Stomach (tissue), 9 donors: ENCODE data around the gene TMEM219. TPM values are rescaled to one million over a fixed set of nuclear protein-coding genes. Genes with fewer than 3 reads are reported as not detected.
A peak's percentile ranks its signal among the peaks of the same experiment; 100 is the strongest.

Experiments used
- DNase-seq, 2 donors: peaks; one replicate each; pipeline versions ENCODE4 v3.0.0 to v3.0.0-alpha.2; 2013 to 2019
- H3K27ac ChIP-seq, 5 donors: fragments of 200-600 bp in 4 of 5; sonication (generic) in 4 of 5; one replicate each; pipeline ENCODE4 v1.5.1; 2013 to 2019; ENCODE audit warnings: mild to moderate bottlenecking in 1 of 5, moderate library complexity in 1 of 5
- H3K27me3 ChIP-seq, 3 donors: fragments of 200-600 bp; sonication (generic); one replicate each; pipeline ENCODE4 v1.5.1; 2017 to 2019; ENCODE audit warnings: mixed run types in 1 of 3
- H3K36me3 ChIP-seq, 4 donors: fragments of 200-600 bp; sonication (generic); 1 replicate in 3 of 4; 2 replicates in 1 of 4; pipeline ENCODE4 v1.5.1; 2016 to 2019
- H3K4me1 ChIP-seq, 4 donors: fragments of 200-600 bp; sonication (generic); one replicate each; pipeline ENCODE4 v1.5.1; 2016 to 2019
- H3K4me3 ChIP-seq, 4 donors: fragments of 200-600 bp; sonication (generic) in 3 of 4; one replicate each; pipeline ENCODE4 v1.5.1; 2016 to 2019; ENCODE audit warnings: mild to moderate bottlenecking in 1 of 4
- H3K9me3 ChIP-seq, 4 donors: fragments of 200-600 bp; sonication (generic); one replicate each; pipeline ENCODE4 v1.5.1; 2016 to 2019
- EP300 ChIP-seq: sonication (generic); formaldehyde crosslinking; IDR thresholded peaks from one replicate; pipeline ENCODE4 v1.6.1; 2017; ENCODE audit warnings: antibody characterized with exemption
- POLR2A ChIP-seq, 4 donors: fragments of 450-650 bp; IDR thresholded peaks; one replicate each; pipeline ENCODE4 v1.6.1; 2016; ENCODE audit warnings: antibody characterized with exemption in 4 of 4, control low read depth in 2 of 4, mild to moderate bottlenecking in 1 of 4, moderate library complexity in 1 of 4
- POLR2AphosphoS5 ChIP-seq, 3 donors: sonication (generic); formaldehyde crosslinking; IDR thresholded peaks; one replicate each; pipeline ENCODE4 v1.6.1; 2016; ENCODE audit warnings: antibody characterized with exemption in 3 of 3
- WGBS, 5 donors: extraction: QIAGEN DNeasy Blood & Tissue Kit in 3 of 5; methylation state at CpG; one replicate each; pipeline versions ENCODE4 v1.1.5 to v1.1.7; 2013 to 2018; 5-methylcytosine and 5-hydroxymethylcytosine counted together
- intact Hi-C: fragments of 100-400 bp; cut with DNase I; formaldehyde crosslinking; loops from one replicate; pipeline ENCODE4 v1.15.1; 2023; ENCODE audit warnings: low total_unique reads
- polyA plus RNA-seq, 3 donors: library from polyadenylated mRNA; stranded (reverse); fragments of 200-250 nt; gene quantifications; one replicate each; pipeline ENCODE4 v1.2.3, GENCODE V29; 2013
- total RNA-seq, 5 donors: library from RNA; depleted of rRNA; stranded (reverse); fragments of >200 nt; gene quantifications; one replicate each; pipeline versions ENCODE4 v1.1.0 to v1.2.3, GENCODE V29; 2014 to 2016
- TF ChIP-seq, protein P1 (sequence below), 7 experiments: fragments of 450-650 bp in 4 of 7; fragments of 200-600 bp in 3 of 7; sonication (generic) in 3 of 7; IDR thresholded peaks; one replicate each; pipeline ENCODE4 v1.5.1; 2016 to 2019; ENCODE audit warnings: antibody characterized with exemption in 7 of 7, control low read depth in 2 of 7, mild to moderate bottlenecking in 1 of 7
- donor health status: healthy with polysubstance abuse.
- donor health status: Bipolar disorder and iron deficiency.
- donor health status: healthy.

TMEM219 gene
- total and polyA plus RNA-seq, 8 donors = 32.1 to 286 (median 139) TPM

DNA sequence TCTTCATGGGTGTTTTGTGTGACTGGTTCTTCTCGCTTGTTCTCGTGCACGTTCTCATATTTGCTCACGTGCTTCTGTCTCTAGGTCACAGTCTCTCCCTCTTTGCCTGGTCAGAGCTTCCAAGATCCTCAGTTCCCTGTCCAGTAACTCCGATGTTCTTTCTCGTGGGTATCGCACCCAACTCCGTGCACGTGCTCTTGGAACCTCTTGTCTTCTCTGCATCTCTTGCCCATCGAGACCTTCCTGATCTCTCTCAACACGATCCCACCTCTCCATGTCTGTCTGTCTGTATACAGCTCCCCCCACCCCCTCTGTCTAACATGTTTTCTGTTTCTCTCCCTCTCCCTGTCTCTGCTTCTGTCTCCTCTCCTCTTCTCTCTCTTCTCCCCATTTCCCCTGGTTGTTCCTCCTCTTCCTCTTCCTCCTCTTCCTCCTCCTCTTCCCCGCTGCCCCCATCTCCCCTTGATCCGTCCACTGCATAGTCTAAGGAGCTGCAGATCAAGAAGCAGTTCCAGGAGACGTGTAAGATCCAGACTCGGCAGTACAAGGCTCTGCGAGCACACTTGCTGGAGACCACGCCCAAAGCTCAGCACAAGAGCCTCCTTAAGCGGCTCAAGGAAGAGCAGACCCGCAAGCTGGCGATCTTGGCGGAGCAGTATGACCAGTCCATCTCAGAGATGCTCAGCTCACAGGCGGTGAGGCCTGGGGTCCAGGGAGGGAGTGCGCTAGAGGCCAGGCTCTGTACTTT, 27.4 kb downstream of the TMEM219 start:
- intact Hi-C loops = no loop called here
- H3K36me3 ChIP-seq = peaks cover 82 to 97% (median 96%) of the 10 kb centered on the region in 4 donors

DNA sequence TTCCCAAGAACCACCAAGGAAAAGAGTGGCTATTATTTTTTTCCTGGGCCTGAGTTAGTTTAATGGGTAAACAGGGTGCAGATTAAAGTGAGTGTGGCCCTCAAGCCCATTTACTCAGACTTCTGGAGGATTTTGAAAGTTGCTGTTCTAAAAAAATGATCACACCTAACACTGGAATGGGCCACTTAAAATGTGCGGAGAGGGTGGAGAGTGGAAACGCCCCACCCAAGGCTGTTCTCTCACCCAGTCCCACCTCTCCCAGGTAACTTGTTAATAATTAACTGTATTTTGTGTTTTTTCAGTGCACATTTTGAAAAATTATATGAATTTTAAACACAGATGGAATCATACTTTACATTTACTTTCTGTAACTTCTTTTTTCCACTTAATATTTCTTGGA, 28.2 kb downstream of the TMEM219 start:
- WGBS, 5 donors = 46 to 69% (median 65%) methylated on average over 2 of the region's 2 CpGs

More for the DNA sequence above, 27.4 kb downstream of the TMEM219 start:
- Histone ChIP-seq H3K27me3 (no peaks in the 10 kb centered on the region), H3K27ac (peak overlapping the region in 1 of 5 donors; percentile 44), H3K9me3 (no peaks in the 10 kb centered on the region), H3K4me3 (no peak overlapping the region), H3K4me1 (peaks cover 2 to 17% (median 5%) of the 10 kb centered on the region in 4 donors)
- peak in 1 of 2 donors; percentile 65 for DNase-seq
- WGBS, 5 donors = 60 to 70% (median 67%) methylated on average over 21 to 23 of the region's 23 CpGs
- TF ChIP-seq EP300 = no peak
- TF ChIP-seq, protein P1, sequence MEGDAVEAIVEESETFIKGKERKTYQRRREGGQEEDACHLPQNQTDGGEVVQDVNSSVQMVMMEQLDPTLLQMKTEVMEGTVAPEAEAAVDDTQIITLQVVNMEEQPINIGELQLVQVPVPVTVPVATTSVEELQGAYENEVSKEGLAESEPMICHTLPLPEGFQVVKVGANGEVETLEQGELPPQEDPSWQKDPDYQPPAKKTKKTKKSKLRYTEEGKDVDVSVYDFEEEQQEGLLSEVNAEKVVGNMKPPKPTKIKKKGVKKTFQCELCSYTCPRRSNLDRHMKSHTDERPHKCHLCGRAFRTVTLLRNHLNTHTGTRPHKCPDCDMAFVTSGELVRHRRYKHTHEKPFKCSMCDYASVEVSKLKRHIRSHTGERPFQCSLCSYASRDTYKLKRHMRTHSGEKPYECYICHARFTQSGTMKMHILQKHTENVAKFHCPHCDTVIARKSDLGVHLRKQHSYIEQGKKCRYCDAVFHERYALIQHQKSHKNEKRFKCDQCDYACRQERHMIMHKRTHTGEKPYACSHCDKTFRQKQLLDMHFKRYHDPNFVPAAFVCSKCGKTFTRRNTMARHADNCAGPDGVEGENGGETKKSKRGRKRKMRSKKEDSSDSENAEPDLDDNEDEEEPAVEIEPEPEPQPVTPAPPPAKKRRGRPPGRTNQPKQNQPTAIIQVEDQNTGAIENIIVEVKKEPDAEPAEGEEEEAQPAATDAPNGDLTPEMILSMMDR (IDR thresholded peaks at IDR 0.05) = no peak
- no peak for TF ChIP-seq POLR2AphosphoS5 (IDR thresholded peaks at IDR 0.05)
- no peak for TF ChIP-seq POLR2A (IDR thresholded peaks at IDR 0.05)

DNA sequence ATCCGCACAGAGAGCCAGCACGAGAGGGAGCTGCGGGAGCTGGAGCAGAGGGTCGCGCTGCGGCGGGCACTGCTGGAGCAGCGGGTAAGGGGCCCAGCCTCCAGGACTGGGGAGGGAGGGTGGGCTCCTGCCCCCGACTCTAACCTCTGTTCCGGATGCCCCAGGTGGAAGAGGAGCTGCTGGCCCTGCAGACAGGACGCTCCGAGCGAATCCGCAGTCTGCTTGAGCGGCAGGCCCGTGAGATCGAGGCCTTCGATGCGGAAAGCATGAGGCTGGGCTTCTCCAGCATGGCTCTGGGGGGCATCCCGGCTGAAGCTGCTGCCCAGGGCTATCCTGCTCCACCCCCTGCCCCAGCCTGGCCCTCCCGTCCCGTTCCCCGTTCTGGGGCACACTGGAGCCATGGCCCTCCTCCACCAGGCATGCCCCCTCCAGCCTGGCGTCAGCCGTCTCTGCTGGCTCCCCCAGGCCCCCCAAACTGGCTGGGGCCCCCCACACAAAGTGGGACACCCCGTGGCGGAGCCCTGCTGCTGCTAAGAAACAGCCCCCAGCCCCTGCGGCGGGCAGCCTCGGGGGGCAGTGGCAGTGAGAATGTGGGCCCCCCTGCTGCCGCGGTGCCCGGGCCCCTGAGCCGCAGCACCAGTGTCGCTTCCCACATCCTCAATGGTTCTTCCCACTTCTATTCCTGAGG, 29.1 kb downstream of the TMEM219 start:
- TF ChIP-seq POLR2AphosphoS5 (IDR thresholded peaks at IDR 0.05) (no peak), EP300 (no peak), POLR2A (IDR thresholded peaks at IDR 0.05) (no peak)
- TF ChIP-seq, protein P1 (IDR thresholded peaks at IDR 0.05) = no peak
- H3K27ac ChIP-seq = peak overlapping the region in 1 of 5 donors; percentile 3
- no peaks in the 10 kb centered on the region for H3K27me3 ChIP-seq
- intact Hi-C loops = no loop called here
- peaks cover 64 to 80% (median 78%) of the 10 kb centered on the region in 4 donors for H3K36me3 ChIP-seq
- no peaks in the 10 kb centered on the region for H3K9me3 ChIP-seq
- no peak overlapping the region for H3K4me3 ChIP-seq
- H3K4me1 ChIP-seq = peaks cover 10 to 29% (median 17%) of the 10 kb centered on the region in 4 donors
- 90 to 96% (median 92%) methylated on average over 19 to 35 of the region's 35 CpGs for WGBS, 5 donors
- DNase-seq = no peak

More for the DNA sequence above, 28.2 kb downstream of the TMEM219 start:
- H3K4me3 ChIP-seq = no peak overlapping the region
- H3K4me1 ChIP-seq = peaks cover 9 to 25% (median 13%) of the 10 kb centered on the region in 4 donors
- TF ChIP-seq, protein P1 (IDR thresholded peaks at IDR 0.05) = no peak
- TF ChIP-seq EP300 (no peak), POLR2A (IDR thresholded peaks at IDR 0.05) (no peak), POLR2AphosphoS5 (IDR thresholded peaks at IDR 0.05) (no peak)
- H3K27ac ChIP-seq = peak overlapping the region in 1 of 5 donors; percentile 44
- intact Hi-C loops = no loop called here
- no peaks in the 10 kb centered on the region for H3K9me3 ChIP-seq
- DNase-seq = peak in 1 of 2 donors; percentile 59
- H3K36me3 ChIP-seq = peaks cover 74 to 90% (median 88%) of the 10 kb centered on the region in 4 donors
- no peaks in the 10 kb centered on the region for H3K27me3 ChIP-seq

DNA sequence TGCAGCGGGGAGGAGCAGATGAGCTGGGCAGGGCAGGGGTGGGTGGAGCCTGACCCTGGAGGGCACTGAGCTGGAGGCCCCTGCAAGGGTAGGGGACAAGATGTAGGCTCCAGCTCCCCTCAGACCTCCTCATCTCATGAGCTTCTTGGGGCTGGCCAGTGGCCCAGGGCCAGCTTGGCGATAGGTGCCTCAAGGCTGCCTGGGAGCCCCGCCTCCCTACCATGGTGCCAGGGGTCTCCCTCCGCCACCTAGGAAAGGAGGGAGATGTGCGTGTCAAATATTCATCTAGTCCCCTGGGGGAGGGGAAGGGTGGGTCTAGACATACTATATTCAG, 29.7 kb downstream of the TMEM219 start:
- Histone ChIP-seq H3K4me3 (no peak overlapping the region), H3K27me3 (no peaks in the 10 kb centered on the region), H3K27ac (no peak overlapping the region), H3K36me3 (peaks cover 59 to 74% (median 73%) of the 10 kb centered on the region in 4 donors), H3K4me1 (peaks cover 11 to 31% (median 20%) of the 10 kb centered on the region in 4 donors), H3K9me3 (no peaks in the 10 kb centered on the region)
- DNase-seq = no peak
- intact Hi-C loops = no loop called here
- no peak for TF ChIP-seq POLR2AphosphoS5 (IDR thresholded peaks at IDR 0.05)
- TF ChIP-seq, protein P1 (IDR thresholded peaks at IDR 0.05) = no peak
- TF ChIP-seq POLR2A (IDR thresholded peaks at IDR 0.05) = no peak
- TF ChIP-seq EP300 = no peak
- WGBS, 5 donors = 72 to 87% (median 81%) methylated on average over 5 of the region's 5 CpGs
